Right lobe of liver (tissue), 6 donors: ENCODE results near the gene PYGO2. TPM values are rescaled to one million over a fixed set of nuclear protein-coding genes. Genes with fewer than 3 reads are reported as not detected.
"Not testable (repeated sequence)": the region's sequence is repeated elsewhere in the genome, so short reads cannot be mapped to it uniquely, and the experiment has no call there.

Experiments
- ATAC-seq, 4 donors: fragments of 200-7000 bp; cut with Tn5 transposase; one replicate each; pipeline ENCODE4 v1.9.1; 2020; ENCODE audit warnings: mild to moderate bottlenecking in 4 of 4, moderate library complexity in 4 of 4
- DNase-seq, 3 donors: peaks; one replicate each; pipeline ENCODE4 v3.0.0-alpha.2; 2020
- H3K27ac ChIP-seq, 3 donors: fragments of 200-600 bp; one replicate each; pipeline ENCODE4 v1.8.0; 2022
- H3K27me3 ChIP-seq, 2 donors: fragments of 200-600 bp; one replicate each; pipeline ENCODE4 v1.8.0; 2022
- H3K36me3 ChIP-seq, 4 donors: fragments of 200-600 bp; sonication (generic) in 1 of 4; one replicate each; pipeline versions ENCODE4 v1.5.1 to v1.8.0; 2017 to 2022; ENCODE audit warnings: control low read depth in 1 of 4
- H3K4me1 ChIP-seq, 4 donors: fragments of 200-600 bp; sonication (generic) in 1 of 4; one replicate each; pipeline versions ENCODE4 v1.5.1 to v1.8.0; 2017 to 2022; ENCODE audit warnings: control low read depth in 1 of 4
- H3K4me3 ChIP-seq, 3 donors: fragments of 200-600 bp; one replicate each; pipeline ENCODE4 v1.8.0; 2022
- H3K9me3 ChIP-seq, 4 donors: fragments of 200-600 bp; sonication (generic) in 1 of 4; one replicate each; pipeline versions ENCODE4 v1.5.1 to v1.8.0; 2017 to 2022; ENCODE audit warnings: control low read depth in 1 of 4
- POLR2A ChIP-seq: fragments of 450-650 bp; IDR thresholded peaks from one replicate; pipeline ENCODE4 v1.6.1; 2017; ENCODE audit warnings: antibody characterized with exemption, mild to moderate bottlenecking
- WGBS: methylation state at CpG from one replicate; pipeline ENCODE4 v1.1.6; 2018; ENCODE audit warnings: low coverage, low lambda C conversion rate; ENCODE audit not compliant: insufficient coverage; ENCODE audit errors: missing lambda C conversion rate; 5-methylcytosine and 5-hydroxymethylcytosine counted together
- intact Hi-C, 2 donors: fragments of 100-400 bp; cut with DNase I; formaldehyde crosslinking; loops; one replicate each; pipeline versions ENCODE4 v1.11.2 to v1.14.1; 2022
- total RNA-seq, 6 experiments: library from RNA; depleted of rRNA in 2 of 6; stranded (reverse); fragments of >200 nt in 2 of 6; fragmentation: NEBNext Ultra II Directional in 3 of 6; extraction: Animal tissue kit (Norgen Biotek cat#: 25700) in 3 of 6; gene quantifications; one replicate each; pipeline versions ENCODE4 v1.1.0 to v1.2.4, GENCODE V29; 2016 to 2023
- TF ChIP-seq, protein P1 (sequence below), 4 donors: fragments of 200-600 bp in 3 of 4; fragments of 450-650 bp in 1 of 4; IDR thresholded peaks; one replicate each; pipeline versions ENCODE4 v1.5.1 to v1.8.0; 2016 to 2022; ENCODE audit warnings: antibody characterized with exemption in 4 of 4, mild to moderate bottlenecking in 2 of 4
- donor health status: DM: no; HTN: yes; CAD: no.
- donor health status: DM: no; HTN: no; CAD: no.
- donor health status: DM: no; HTN: no; CAD: no.
- donor health status: DM: no; HTN: yes; CAD: no.
- donor health status: DM: no; HTN: yes; CAD: no.

PYGO2 gene
- total RNA-seq, 6 experiments from 2014 or later, result 9.1 to 13.5 (median 10.9) TPM

DNA sequence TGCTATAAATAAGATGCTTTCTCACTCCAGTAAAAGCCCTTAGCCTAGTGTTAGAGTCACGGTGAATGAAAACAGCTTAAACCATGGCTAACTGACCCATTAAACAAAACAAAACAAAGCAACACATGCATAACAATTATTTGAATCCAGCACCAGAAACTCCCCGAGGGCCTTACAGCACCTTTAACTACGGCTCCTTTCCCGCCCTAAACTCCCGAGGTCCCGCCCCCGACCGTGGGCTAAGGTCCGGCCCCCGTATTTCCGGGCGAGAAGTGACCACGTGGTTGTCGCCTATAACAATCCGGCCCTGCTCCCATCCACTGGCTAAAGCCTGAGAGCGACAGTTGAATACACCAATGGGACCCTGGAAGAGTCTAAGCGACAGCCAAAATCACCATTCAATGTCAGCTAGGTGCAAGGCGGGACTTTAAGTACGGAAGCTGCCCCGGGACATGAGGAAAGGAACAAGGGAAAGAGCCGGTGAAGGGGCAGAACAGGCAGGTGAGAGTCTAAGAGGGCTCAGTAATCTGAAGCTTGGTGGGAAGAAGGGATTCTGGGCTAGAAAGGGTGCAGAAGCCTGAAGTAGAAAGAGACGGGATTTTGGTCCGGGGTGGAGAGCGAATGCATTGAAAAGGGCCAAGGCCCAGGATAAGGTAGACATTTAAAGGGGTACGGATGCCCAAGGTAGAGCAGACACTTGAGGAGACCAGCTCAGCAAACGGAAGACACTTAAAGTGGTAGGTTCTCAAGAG lies 21.5 kb upstream of the PYGO2 start, which contains the start of gene FLAD1:
Gene FLAD1, plus strand, starts transcription at position 448 of the 752 bp plus-strand sequence. CDS start 351 bp downstream, outside the sequence.
- ATAC-seq (peak; percentile 98 to 99 (median 98)), DNase-seq (peak; percentile 94 to 99 (median 96))
- Histone ChIP-seq H3K27ac (peak within 1 kb of the TSS; percentile 1 to 58 (median 35)), H3K27me3 (no peaks in the 10 kb centered on the region), H3K4me3 (peak within 1 kb of the TSS; percentile 55 to 83 (median 75)), H3K4me1 (peaks cover 0 to 26% (median 4%) of the 10 kb centered on the region in 4 donors), H3K9me3 (no peaks in the 10 kb centered on the region), H3K36me3 (peaks cover 0 to 11% (median 2%) of the 10 kb centered on the region in 4 donors)
- TF ChIP-seq, protein P1, sequence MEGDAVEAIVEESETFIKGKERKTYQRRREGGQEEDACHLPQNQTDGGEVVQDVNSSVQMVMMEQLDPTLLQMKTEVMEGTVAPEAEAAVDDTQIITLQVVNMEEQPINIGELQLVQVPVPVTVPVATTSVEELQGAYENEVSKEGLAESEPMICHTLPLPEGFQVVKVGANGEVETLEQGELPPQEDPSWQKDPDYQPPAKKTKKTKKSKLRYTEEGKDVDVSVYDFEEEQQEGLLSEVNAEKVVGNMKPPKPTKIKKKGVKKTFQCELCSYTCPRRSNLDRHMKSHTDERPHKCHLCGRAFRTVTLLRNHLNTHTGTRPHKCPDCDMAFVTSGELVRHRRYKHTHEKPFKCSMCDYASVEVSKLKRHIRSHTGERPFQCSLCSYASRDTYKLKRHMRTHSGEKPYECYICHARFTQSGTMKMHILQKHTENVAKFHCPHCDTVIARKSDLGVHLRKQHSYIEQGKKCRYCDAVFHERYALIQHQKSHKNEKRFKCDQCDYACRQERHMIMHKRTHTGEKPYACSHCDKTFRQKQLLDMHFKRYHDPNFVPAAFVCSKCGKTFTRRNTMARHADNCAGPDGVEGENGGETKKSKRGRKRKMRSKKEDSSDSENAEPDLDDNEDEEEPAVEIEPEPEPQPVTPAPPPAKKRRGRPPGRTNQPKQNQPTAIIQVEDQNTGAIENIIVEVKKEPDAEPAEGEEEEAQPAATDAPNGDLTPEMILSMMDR (IDR thresholded peaks at IDR 0.05), result no peak
- peak; percentile 32 for TF ChIP-seq POLR2A
- intact Hi-C loops, result loop anchor here in 1 of 2 donors (10.0 kb wide), 1 partner anchor 72 kb away; the partner anchor contains the start of gene ADAM15
- WGBS, result 0% methylated on average over 26 of the region's 26 CpGs

DNA sequence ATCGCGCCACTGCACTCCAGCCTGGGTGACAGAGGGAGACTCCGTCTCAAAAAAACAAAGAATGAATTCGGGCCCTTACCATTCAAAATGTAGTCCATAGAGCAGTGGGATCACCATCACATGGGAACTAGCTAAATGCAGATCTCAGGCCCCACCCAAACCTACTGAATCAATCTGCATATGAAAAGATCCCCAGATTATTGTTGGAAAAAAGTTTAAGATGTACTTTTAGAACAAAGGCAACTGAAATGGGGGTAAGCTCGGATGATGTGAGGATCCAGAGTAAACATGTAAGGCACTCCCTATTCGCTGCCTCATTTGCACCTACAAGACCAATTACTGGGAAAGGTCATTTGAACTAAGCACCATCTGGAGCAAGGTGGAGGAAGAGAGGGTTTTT lies 20.8 kb upstream of the PYGO2 start:
- H3K4me3 ChIP-seq, result peak overlapping the region in 1 of 3 donors; percentile 55
- ATAC-seq, result no peak

DNA sequence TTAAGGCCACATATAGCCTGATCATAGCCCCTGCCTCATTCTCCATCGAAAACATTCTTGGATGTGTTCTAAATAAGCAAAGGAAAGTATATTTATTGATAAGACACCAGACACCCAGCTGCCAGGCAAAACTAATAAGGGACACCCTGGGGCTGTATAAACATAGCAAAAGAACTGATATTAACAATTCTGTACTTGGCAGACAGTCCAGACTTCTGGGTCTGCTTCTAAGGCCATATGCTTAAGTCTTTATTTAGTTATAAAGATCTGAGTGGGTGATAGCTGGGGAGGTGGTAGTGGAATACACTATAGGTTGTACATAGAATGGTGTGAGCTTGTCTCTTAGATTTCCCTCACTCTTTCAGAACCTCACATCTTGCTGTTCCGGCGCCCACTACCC lies 16.8 kb upstream of the PYGO2 start:
- TF ChIP-seq POLR2A, result no peak
- TF ChIP-seq, protein P1 (IDR thresholded peaks at IDR 0.05), result no peak
- 90% methylated on average over 3 of the region's 3 CpGs for WGBS
- ATAC-seq, result no peak
- Histone ChIP-seq H3K27me3 (no peaks in the 10 kb centered on the region), H3K4me3 (no peak overlapping the region), H3K9me3 (no peaks in the 10 kb centered on the region), H3K27ac (no peak overlapping the region), H3K4me1 (peaks cover 0 to 14% (median 0%) of the 10 kb centered on the region in 4 donors), H3K36me3 (peaks cover 0 to 12% (median 4%) of the 10 kb centered on the region in 4 donors)
- intact Hi-C loops, result no loop called here
- DNase-seq, result no peak

More for the DNA sequence above, 20.8 kb upstream of the PYGO2 start:
- H3K36me3 ChIP-seq, result peaks cover 0 to 12% (median 4%) of the 10 kb centered on the region in 4 donors
- no peaks in the 10 kb centered on the region for H3K9me3 ChIP-seq
- WGBS, result 65% methylated on average over 5 of the region's 6 CpGs
- DNase-seq, result no peak
- H3K27ac ChIP-seq, result no peak overlapping the region
- intact Hi-C loops, result loop anchor here in 1 of 2 donors (10.0 kb wide), 1 partner anchor 72 kb away; the partner anchor contains the start of gene ADAM15
- H3K4me1 ChIP-seq, result peaks cover 0 to 20% (median 4%) of the 10 kb centered on the region in 4 donors
- TF ChIP-seq, protein P1 (IDR thresholded peaks at IDR 0.05), result no peak
- TF ChIP-seq POLR2A, result no peak
- no peaks in the 10 kb centered on the region for H3K27me3 ChIP-seq

DNA sequence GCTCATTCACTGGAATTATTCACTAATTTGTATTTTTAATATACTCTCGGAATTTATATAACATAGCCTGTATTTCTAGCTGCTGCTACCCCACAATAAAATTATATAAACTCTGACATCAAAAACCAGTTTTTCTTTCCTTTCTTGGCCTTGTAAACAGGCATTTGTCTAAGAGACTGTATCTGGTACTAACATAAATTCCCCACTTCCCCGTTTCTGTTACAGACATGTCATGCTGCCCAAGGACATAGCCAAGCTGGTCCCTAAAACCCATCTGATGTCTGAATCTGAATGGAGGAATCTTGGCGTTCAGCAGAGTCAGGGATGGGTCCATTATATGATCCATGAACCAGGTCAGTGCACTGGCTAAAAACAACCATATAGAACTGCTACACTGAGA lies 16.2 kb upstream of the PYGO2 start:
- H3K9me3 ChIP-seq, H3K4me3 ChIP-seq, DNase-seq, intact Hi-C loops, ATAC-seq, H3K27me3 ChIP-seq, H3K27ac ChIP-seq: not testable (repeated sequence)
- Histone ChIP-seq H3K4me1 (peaks cover 0 to 17% (median 2%) of the 10 kb centered on the region in 4 donors), H3K36me3 (peaks cover 0 to 12% (median 4%) of the 10 kb centered on the region in 4 donors)
- 56% methylated on average over 3 of the region's 3 CpGs for WGBS
